ENCODE data around the gene HINT3.
"Not testable (repeated sequence)": the region's sequence is repeated elsewhere in the genome, so short reads cannot be mapped to it uniquely, and the experiment has no call there.

Gene HINT3

DNA sequence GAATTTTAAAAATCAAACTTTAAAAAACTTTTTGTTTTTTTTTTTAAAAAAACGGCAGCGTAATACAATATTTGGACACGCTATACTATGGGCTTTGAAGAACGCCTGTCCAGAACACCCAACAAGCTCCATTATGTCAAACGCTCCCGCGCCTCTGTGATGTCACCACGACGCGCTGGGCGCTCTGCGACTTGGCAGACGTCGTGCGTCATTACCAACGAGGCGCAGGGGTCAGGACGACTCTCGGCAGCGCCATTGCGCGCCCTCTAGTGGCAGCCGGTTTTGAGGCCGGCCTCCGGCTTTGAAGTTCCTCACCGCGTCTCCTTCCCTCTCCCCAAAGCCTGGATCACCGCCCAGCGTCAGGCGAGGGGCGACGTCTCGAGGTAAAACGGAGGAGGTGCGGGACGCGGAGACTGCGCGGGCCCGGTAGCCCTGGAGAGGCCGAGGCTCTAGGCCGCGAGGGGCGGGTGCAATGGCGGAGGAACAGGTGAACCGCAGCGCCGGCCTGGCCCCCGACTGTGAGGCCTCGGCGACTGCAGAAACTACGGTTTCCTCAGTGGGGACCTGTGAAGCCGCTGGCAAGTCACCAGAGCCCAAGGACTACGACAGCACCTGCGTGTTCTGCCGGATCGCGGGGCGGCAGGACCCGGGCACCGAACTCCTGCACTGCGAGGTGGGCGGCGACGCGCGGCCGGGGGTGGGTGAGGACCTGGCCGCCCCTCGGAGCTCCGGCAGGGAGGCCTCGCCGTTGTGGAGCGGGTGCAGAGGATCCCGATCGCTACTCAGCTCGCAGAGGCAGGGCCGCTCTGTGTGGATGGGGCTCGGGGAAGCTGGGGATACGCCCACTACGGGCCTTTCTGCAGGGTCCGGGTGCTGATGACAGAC, at the start of gene HINT3:
TSS of gene HINT3 (plus strand) at position 265 of the 885 bp plus-strand sequence. CDS start at position 473, 208 bp downstream.
- peak; percentile 97 for DNase-seq (ENCODE audit: low spot score)

DNA sequence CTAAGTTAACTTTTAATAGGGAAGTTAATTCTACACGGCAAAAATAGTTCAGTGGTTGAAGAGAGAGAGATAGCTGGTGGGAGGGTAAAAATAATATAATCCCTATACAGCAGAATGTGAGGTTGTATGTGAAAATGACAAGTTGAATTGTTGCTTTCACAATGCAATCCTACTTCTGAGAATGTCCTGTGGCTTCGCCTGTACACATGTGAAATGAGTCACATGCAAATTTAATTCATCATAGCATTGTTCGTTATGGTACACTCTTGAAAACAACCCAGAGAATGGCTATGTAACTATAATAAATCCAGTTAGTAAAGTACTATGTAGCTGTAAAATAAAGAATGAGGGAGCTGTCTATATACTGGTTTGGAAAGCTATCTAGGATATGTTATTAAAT, 46.0 kb upstream of the HINT3 start:
- no peak for DNase-seq (ENCODE audit: low spot score)

DNA sequence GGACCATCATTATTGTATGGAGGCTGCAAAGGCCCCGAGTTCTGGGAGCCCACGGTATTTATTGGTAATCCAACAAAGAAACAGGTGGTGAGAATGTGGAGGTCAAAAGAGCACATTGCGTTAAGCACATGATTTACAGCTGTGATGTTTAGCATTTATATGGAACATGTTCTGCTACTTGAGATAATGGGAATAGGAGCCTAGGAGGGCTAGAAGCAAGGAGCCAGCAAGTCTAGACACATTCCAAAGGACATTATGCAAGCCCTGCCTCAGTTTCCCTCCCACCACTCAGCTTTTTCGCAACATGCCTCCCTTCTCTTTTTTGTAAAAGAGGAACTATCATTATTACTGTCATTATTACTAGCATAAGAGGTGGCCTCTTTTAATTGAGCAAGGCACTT, 45.5 kb upstream of the HINT3 start:
- not testable (repeated sequence) for DNase-seq (ENCODE audit: low spot score)

DNA sequence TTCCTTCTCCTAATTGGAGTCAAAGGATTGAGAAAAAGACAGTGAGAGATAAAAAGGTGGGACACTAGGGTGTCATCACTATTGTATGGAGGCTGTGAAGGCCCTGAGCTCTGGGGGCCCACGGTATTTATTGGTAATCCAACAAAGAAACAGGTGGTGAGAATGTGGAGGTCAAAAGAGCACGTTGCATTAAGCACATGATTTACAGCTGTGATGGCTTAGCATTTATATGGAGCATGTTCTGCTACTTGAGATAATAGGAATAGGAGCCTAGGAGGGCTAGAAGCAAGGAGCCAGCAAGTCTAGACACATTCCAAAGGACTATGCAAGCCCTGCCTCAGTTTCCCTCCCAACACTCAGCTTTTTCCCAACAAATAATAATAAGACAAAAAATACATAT, 44.1 kb upstream of the HINT3 start:
- not testable (repeated sequence) for DNase-seq (ENCODE audit: low spot score)

DNA sequence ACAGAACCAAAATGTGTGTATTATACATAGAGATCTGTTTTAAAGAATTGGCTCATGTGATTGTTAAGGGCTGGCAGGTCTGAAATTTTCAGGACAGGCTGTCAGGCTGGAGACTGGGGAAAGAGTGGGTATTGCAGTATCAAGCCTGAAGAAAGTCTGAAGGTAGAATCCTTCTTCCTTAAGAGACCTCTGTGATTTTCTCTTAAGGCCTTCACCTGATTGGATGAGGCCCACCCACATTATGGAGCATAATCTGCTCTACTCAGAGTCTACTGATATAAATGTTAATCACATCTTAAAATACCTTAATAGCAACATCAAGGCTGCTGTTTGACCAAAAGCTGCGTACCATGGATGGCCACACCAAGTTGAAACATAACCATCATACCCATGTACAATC, 43.4 kb upstream of the HINT3 start:
- no peak for DNase-seq (ENCODE audit: low spot score)

DNA sequence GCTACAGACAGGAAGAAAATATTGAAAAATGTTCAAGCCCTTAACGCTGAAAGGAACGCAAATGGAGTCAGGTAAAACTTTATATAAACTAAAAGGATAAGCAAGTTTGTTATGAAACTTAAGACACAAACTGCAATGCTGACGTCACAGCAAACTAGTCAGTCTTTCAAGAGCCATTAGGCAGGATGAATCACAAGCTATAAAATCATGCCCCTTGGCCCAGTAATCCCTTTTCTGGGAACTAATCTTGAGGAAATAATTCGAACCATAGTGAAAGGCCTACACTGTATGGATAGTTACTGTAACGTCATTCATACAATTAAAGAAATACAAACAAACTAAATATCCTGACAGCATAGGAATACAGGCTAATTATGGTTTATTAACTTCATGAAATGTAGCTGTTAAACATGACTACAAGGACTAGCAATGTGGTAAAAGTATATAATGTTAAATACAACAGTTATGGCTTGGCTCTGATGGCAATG, 42.7 kb upstream of the HINT3 start:
- no peak for DNase-seq (ENCODE audit: low spot score)

DNA sequence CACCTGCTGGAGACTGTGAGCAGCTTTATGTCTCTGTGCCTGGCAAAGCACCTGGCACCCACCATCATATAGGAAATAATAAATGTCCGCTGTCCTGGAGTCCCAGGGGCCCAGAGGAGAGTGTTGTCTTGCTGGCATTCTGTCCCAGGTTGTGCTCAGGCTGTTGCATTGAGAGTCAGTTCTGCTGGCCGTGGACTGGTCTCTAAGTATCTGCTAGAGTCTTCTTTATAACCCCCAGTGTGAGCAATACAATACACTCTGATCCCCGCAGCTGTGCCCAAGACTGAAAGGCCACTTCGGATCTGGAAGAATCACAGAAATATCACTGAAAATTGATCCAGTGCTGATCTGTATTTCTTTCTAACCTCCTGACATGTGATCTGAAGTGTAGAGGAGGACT, 38.3 kb upstream of the HINT3 start:
- DNase-seq (ENCODE audit: low spot score), result no peak

DNA sequence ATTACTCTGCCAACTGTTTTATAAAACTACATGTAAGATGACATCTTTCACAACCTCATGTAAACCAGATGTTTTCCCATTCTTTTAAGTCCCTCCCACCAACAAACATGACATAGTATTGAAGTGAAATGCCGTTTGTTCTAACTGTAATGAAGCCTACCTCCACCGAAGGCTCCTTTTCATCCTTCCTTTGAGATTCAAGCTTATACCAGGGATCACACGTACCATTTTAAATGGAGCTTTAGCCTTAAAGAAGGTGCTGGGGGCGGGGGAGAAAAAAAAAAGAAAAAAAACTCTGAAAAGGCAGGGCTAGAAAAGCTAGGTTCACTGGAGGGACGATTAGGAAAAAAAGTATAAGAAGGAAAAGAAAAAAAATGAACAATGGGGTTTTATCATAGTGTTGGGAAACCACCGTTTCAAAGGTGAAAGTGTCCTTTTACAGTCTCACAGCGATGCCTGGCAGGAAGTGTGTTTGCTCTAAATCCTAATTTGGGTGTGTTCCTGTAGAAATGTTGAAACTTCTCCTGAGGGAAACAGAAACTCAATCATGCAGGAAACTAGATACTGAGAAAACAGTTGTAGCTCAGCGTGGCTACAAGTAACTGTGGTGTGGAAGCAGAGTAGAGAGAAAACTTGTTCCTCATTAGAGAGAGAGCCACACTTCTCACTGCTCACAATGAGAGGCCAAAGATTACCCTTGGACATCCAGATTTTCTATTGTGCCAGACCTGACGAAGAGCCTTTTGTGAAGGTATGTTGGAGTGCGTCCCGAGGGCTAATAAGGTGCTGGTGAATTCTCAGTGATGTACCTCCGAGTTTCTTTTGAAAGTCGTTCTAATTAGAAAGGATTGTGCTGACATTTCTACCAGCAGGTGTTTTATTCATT, 37.6 kb upstream of the HINT3 start:
- DNase-seq (ENCODE audit: low spot score), result no peak

DNA sequence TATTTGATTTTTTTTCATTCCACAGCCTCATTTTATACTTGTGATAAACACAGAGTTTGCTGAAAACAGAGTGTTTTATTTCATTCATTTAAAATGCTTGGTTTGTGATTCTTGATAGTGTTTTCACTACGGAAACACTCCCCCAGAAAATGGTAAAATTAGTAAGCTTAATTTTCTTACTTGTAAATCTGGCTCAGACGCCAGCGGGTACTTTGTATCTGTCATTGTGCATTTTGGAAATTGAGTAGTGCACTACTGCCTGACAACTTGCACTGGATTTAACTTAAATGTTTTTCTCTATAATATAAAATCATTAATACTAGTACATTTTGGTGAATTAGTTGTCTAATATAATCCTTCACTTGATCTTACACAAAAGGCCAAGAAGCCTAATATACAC, 37.0 kb upstream of the HINT3 start:
- no peak for DNase-seq (ENCODE audit: low spot score)

DNA sequence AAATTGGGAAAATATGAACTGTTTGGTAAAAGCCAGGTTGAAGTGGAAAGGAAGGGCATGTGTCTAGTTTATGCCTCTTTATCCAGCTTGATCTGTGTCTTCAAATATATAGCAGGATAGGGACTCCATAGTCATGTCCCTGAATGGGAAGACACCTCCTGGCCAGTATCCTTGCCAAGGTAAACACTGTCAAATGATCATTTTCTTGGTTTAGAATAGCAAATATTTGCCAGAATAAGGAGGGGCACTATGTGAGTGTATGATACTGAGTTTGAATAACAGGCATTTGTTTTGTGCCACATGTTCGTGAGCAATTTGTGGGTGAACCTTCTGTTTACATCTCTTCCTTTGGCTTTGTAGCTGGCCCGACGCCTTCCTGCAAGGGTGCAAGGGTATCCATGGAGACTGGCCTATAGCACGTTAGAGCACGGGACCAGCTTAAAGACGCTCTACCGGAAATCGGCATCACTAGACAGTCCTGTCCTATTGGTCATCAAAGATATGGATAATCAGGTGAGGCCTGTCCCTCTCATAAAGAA, 34.2 kb upstream of the HINT3 start:
- DNase-seq (ENCODE audit: low spot score), result no peak

DNA sequence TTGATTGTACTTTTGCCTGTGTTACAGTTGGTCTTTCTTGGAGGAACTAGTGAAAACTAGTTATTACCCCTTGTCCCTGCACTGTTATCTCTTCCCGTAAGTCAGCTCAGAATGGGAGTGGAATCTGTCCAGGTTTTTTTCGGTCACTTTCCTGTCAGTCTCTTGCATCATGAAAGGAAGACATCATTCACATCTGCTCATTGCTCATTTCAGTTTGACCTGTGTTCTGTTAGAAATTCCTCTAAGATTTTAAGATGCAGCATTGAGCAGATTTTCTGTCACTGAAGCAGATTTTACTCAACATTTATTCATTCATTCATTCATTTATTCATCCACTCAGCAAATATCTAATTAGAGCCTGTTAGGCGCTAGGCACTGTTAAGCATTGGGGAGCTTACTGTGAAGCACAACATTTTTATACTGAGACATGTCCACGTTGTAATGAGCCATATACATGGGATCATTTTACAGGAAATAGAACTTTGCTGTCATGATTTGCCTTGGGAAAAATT, 33.1 kb upstream of the HINT3 start:
- DNase-seq (ENCODE audit: low spot score), result no peak

DNA sequence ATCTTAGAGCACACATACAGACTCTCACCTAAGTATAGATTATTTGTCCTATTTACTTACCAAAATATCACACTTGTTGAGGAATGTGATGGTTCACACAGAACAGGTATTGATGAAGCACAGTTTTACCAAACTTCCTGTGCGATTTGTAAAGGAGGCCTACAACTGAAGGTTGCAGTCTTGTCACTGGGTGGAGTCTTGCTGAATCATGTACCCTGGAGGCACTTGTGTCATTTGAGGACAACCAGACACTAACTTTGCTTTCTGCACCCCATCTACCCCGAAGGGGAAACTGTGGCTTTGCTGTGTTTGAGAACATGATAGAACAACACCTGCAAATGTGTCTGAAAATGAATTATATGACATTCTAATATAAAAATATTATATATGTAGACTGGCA, 32.4 kb upstream of the HINT3 start:
- no peak for DNase-seq (ENCODE audit: low spot score)

DNA sequence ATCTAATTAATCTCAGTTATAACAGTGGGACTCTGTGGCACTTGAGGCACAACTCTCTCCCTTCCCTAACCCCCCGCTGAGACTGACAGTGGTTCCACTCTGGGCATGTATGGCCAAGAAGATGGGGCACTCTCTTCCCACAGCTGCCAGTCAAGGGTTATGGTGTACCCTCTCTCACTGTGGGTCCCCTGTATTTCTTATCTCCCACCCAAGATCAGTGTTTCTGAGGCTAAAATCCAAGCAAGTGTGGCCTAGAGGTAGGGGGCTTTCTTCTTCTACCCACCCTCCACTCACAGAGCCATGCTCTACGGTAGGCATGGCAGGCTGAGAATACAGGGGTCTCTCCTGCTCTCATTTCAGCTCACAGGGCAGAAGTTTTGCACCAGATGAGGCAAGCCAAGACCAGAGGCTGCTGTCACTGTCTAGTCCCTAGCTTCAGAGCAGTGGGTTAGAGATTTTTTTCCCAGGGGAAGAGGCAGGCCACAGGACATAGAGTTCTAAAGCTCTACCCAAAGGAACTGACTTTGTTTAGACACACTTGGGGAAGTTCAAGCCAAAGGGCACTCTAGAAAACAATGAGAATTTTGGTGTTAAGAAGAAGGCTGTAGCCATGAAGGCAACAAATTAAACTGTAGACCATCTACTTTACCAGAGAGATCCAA, 31.7 kb upstream of the HINT3 start:
- no peak for DNase-seq (ENCODE audit: low spot score)

DNA sequence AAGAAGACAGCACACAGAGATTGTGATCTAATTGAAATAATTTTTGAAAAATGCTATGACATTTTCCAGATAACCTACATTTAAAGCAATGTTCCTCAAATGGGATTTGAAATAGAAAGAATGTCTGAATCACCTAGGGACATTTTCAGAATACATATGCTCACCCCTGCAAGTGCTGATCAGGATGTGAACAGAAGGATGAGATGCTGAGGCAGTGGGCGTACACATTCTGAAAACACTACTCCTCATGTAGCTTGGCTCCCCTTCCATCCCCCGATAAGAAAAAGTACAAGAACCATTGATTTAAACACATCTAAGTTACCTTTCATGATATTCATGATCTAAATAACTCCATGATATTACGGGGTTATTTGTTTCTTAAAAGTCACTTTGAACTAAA, 29.9 kb upstream of the HINT3 start:
- DNase-seq (ENCODE audit: low spot score), result no peak

DNA sequence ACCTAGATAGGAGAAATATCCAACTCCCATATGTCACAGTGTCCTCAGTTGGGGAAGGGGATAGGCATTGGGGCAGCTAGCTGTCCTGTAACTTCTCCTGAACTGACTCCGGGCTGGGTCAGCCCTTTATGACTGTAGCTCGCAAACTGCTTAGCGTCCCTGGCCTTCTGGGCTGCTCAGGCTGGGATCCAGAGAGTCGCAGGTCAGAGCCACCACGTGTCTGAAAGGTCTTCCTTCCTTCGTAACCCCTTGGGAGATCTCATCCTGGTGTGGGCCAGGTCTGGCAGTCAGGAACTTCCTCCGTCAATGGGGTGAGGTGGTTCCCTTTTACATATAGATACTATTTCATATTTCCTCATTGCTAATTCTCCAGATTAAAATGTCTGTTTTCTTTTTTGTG, 28.8 kb upstream of the HINT3 start:
- DNase-seq (ENCODE audit: low spot score), result no peak

DNA sequence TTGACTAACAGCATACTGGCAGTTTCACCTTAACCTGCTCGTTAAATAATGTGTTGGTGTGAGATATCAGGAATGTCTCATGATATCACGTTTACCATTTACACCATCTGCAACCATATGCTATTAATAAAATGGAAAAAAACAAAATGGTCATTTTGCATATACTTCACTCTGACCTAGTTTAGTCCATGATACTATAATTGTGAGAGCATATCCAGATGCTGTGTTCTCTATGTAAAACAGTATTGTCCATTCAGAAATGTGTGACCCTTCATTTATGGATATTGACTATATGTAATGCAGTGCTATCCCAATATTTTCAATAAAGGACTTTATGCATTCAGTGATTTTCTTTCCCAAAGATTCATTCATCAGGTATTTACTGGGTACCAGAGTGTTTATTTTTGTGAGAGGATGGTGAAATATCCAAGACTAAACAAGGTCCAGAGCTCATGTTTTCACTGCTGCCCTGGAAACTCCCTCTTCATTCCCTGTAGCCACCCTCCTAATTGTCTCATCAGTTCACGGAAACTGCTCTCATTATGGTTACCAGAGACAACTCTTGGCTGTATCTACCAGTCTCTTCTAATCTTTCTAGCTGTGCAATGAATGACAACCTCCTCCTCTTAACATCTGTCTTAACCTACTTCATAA, 25.7 kb upstream of the HINT3 start:
- DNase-seq (ENCODE audit: low spot score), result no peak

DNA sequence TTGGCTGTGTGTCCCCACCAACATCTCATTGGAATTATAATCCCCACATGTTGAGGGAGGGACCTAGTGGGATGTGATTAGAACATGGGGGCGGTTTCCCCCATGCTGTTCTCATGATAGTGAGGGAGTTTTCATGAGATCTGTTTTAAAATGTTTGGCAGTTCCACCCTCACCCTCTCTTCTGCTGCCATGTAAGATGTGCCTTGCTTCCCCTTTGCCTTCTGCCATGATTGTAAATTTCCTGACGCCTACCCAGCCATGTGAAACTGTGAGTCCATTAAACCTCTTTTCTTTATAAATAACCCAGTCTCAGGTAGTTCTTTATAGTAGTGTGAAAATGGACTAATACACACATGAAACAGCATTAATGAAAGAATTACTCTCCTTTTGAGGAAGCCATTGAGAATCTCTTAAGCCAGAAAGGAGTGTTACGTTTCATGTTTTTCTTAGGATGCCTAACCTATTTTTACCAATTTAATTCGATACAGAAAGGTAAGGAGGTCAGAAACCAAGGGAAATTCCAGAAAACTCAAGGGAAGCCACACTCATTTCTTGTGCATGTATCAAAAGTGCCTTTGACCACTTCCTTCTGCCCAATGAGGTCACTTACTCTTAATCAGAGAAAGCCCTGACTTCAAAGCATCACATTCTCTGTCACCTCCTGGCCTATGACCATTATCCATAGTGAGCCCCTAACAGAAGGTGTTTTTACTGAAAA, 24.7 kb upstream of the HINT3 start:
- no peak for DNase-seq (ENCODE audit: low spot score)

DNA sequence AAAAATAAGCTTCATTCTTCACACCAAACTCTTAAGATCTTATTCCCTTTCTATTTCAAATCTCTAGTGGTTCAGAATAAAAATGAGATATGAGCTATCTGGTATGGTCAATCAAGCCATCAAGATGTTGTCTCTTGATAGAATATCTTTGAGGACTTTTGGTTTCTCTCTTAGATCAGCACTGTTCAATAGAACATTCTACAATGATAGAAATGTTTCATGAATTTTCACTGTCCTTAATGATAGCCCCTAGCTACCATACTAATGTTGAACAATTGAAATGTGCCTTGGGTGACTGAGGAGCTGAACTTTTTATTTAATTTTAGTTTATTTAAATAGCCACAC, 24.1 kb upstream of the HINT3 start:
- no peak for DNase-seq (ENCODE audit: low spot score)

DNA sequence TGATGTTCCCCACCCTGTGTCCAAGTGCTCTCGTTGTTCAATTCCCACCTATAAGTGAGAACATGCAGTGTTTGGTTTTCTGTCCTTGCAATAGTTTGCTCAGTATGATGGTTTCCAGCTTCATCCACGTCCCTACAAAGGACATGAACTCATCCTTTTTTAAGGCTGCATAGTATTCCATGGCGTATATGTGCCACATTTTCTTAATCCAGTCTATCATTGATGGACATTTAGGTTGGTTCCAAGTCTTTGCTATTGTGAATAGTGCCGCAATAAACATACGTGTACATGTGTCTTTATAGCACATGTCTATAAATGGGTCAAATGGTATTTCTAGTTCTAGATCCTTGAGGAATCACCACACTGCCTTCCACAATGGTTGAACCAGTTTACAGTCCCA, 21.1 kb upstream of the HINT3 start:
- DNase-seq (ENCODE audit: low spot score), result not testable (repeated sequence)

DNA sequence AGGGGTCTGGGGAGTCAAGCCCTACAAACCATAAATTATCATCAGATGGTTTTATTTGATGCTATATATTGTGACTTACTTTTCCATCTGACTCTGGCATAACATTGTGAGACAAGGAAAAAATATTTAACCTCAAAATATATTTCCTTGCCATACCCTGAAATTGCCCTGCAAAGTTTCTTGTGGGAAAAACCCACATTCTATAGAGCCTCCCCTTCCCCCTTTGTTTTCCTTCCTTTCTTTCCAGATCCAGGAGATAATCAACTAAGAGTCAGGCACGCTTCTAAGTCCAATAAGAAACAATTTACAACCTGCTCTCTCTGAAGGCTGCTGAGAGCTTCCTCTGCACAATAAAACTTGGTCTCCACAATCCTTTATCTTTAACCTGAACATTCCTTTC, 17.5 kb upstream of the HINT3 start:
- no peak for DNase-seq (ENCODE audit: low spot score)

DNA sequence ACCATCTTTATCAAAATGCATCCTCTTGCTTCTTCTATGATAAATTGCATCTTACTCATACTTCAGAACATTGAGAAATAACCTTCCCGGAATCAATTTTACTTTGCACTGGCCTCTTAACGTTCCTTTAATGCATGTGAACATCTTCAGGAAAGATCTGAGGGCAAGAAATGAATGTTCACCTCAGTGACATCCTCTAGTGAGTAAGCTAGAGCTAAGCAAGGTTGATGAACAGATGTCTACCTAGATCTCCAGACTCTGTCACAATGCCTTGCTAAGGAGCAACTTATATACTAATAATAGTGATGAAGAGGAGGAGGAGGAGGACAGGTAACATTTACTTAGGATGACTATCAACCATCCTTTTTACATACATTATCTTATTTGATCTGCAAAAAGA, 16.8 kb upstream of the HINT3 start:
- no peak for DNase-seq (ENCODE audit: low spot score)
